ENCODE results near the gene SERPINB12.

DNA sequence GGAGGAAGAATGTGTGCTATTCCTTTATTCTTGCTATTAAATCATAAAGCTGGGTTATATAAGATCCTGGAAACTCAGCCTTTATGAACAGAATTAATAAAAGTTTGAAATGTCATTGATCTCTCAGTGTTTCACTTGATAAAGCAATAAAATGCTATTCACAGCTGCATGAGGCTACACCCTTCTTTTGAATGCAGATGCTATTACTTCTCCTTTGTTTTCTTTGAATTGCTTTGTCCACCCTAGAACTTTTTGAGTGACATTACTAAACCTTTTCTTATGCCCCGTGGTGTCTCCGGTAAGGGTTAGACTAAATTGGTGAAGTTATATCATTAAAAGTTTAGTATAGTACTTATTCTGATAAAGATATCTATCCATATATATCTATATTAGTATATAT lies 46.5 kb upstream of the SERPINB12 start:
- TF ChIP-seq, protein P1, sequence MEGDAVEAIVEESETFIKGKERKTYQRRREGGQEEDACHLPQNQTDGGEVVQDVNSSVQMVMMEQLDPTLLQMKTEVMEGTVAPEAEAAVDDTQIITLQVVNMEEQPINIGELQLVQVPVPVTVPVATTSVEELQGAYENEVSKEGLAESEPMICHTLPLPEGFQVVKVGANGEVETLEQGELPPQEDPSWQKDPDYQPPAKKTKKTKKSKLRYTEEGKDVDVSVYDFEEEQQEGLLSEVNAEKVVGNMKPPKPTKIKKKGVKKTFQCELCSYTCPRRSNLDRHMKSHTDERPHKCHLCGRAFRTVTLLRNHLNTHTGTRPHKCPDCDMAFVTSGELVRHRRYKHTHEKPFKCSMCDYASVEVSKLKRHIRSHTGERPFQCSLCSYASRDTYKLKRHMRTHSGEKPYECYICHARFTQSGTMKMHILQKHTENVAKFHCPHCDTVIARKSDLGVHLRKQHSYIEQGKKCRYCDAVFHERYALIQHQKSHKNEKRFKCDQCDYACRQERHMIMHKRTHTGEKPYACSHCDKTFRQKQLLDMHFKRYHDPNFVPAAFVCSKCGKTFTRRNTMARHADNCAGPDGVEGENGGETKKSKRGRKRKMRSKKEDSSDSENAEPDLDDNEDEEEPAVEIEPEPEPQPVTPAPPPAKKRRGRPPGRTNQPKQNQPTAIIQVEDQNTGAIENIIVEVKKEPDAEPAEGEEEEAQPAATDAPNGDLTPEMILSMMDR (CRISPR knock-in tag; IDR thresholded peaks at IDR 0.05), result no peak
- no peak for TF ChIP-seq POLR2AphosphoS5 (IDR thresholded peaks at IDR 0.05; ENCODE audit: low read depth, low read length)
- TF ChIP-seq, protein P2, sequence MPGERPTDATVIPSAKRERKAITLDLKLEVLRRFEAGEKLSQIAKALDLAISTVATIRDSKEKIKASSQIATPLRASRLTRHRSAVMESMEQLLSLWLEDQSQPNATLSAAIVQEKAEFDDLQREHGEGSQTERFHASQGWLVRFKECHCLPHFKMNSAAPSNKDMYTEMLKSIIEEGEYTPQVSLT (CRISPR knock-in tag; IDR thresholded peaks at IDR 0.05; ENCODE audit: borderline replicate concordance, low read depth), result no peak
- TF ChIP-seq, protein P3, sequence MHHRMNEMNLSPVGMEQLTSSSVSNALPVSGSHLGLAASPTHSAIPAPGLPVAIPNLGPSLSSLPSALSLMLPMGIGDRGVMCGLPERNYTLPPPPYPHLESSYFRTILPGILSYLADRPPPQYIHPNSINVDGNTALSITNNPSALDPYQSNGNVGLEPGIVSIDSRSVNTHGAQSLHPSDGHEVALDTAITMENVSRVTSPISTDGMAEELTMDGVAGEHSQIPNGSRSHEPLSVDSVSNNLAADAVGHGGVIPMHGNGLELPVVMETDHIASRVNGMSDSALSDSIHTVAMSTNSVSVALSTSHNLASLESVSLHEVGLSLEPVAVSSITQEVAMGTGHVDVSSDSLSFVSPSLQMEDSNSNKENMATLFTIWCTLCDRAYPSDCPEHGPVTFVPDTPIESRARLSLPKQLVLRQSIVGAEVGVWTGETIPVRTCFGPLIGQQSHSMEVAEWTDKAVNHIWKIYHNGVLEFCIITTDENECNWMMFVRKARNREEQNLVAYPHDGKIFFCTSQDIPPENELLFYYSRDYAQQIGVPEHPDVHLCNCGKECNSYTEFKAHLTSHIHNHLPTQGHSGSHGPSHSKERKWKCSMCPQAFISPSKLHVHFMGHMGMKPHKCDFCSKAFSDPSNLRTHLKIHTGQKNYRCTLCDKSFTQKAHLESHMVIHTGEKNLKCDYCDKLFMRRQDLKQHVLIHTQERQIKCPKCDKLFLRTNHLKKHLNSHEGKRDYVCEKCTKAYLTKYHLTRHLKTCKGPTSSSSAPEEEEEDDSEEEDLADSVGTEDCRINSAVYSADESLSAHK (CRISPR knock-in tag; IDR thresholded peaks at IDR 0.05; ENCODE audit: borderline replicate concordance), result no peak
- TF ChIP-seq, protein P4, sequence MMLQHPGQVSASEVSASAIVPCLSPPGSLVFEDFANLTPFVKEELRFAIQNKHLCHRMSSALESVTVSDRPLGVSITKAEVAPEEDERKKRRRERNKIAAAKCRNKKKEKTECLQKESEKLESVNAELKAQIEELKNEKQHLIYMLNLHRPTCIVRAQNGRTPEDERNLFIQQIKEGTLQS (CRISPR knock-in tag; IDR thresholded peaks at IDR 0.05), result no peak
- TF ChIP-seq ZFP90 (CRISPR knock-in tag; IDR thresholded peaks at IDR 0.05; ENCODE audit: borderline replicate concordance), result no peak
- TF ChIP-seq NFATC3 (CRISPR knock-in tag; IDR thresholded peaks at IDR 0.05), result no peak
- TF ChIP-seq ZNF562 (CRISPR knock-in tag; IDR thresholded peaks at IDR 0.05; ENCODE audit: borderline replicate concordance), result no peak
- no peak for TF ChIP-seq PCBP2 (optimal IDR thresholded peaks at IDR 0.05; ENCODE audit: low read depth, low read length, poor library complexity, severe bottlenecking)
- TF ChIP-seq TP53 (CRISPR knock-in tag; conservative IDR thresholded peaks at IDR 0.05), result no peak
- TF ChIP-seq, protein P5, sequence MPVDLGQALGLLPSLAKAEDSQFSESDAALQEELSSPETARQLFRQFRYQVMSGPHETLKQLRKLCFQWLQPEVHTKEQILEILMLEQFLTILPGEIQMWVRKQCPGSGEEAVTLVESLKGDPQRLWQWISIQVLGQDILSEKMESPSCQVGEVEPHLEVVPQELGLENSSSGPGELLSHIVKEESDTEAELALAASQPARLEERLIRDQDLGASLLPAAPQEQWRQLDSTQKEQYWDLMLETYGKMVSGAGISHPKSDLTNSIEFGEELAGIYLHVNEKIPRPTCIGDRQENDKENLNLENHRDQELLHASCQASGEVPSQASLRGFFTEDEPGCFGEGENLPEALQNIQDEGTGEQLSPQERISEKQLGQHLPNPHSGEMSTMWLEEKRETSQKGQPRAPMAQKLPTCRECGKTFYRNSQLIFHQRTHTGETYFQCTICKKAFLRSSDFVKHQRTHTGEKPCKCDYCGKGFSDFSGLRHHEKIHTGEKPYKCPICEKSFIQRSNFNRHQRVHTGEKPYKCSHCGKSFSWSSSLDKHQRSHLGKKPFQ (CRISPR knock-in tag; IDR thresholded peaks at IDR 0.05; ENCODE audit: insufficient replicate concordance), result no peak
- no peak for TF ChIP-seq SIN3B (IDR thresholded peaks at IDR 0.05; ENCODE audit: low read length)
- TF ChIP-seq ZNF430 (CRISPR knock-in tag; IDR thresholded peaks at IDR 0.05), result no peak
- no peak for TF ChIP-seq IKZF1 (IDR thresholded peaks at IDR 0.05)

All from HepG2 (cell line).